Smooth muscle cell (in vitro differentiated cells): ENCODE measurements around the gene UNC79. TPM values are rescaled to one million over a fixed set of nuclear protein-coding genes. Genes with fewer than 3 reads are reported as not detected.

Source experiments
- DNase-seq: peaks from one replicate; lab custom pipeline; 2025; ENCODE audit not compliant: unreplicated experiment; lab: John Stamatoyannopoulos, UW
- H2AFZ ChIP-seq: fragments of 200-600 bp; sonication (generic); 2 replicates; pipeline ENCODE4 v1.6.0; 2016; ENCODE audit warnings: antibody characterized with exemption, low read depth, mild to moderate bottlenecking
- H3F3A ChIP-seq: fragments of 200-600 bp; sonication (generic); 2 replicates; pipeline ENCODE4 v1.6.0; 2017; ENCODE audit warnings: antibody characterized with exemption, low read depth
- H3K27ac ChIP-seq: fragments of 200-600 bp; sonication (generic); 2 replicates; pipeline ENCODE4 v1.5.1; 2016; ENCODE audit warnings: low read depth, mild to moderate bottlenecking
- H3K27me3 ChIP-seq: fragments of 200-600 bp; sonication (generic); 2 replicates; pipeline ENCODE4 v1.6.1; 2016; ENCODE audit warnings: low read depth, mild to moderate bottlenecking
- H3K36me3 ChIP-seq: fragments of 200-600 bp; sonication (generic); 2 replicates; pipeline ENCODE4 v1.5.1; 2016; ENCODE audit warnings: low read depth
- H3K4me1 ChIP-seq: fragments of 200-600 bp; sonication (generic); 2 replicates; pipeline ENCODE4 v1.5.1; 2016; ENCODE audit warnings: low read depth
- H3K4me2 ChIP-seq: fragments of 200-600 bp; sonication (generic); 2 replicates; pipeline ENCODE4 v1.6.0; 2016; ENCODE audit warnings: mild to moderate bottlenecking
- H3K4me3 ChIP-seq: fragments of 200-600 bp; sonication (generic); 2 replicates; pipeline ENCODE4 v1.5.1; 2016; ENCODE audit warnings: mild to moderate bottlenecking
- H3K79me2 ChIP-seq: fragments of 200-600 bp; sonication (generic); 2 replicates; pipeline ENCODE4 v1.6.0; 2016; ENCODE audit warnings: low read depth, mild to moderate bottlenecking
- H3K9ac ChIP-seq: fragments of 200-600 bp; sonication (generic); 2 replicates; pipeline ENCODE4 v1.6.0; 2016; ENCODE audit warnings: low read depth
- H3K9me3 ChIP-seq: fragments of 200-600 bp; sonication (generic); replicated peaks from 2 replicates; pipeline ENCODE4 v1.5.1; 2016; ENCODE audit warnings: low read depth
- H4K20me1 ChIP-seq: fragments of 200-600 bp; sonication (generic); 2 replicates; pipeline ENCODE4 v1.6.0; 2016; ENCODE audit warnings: low read depth
- WGBS: methylation state at CpG from one replicate; pipeline ENCODE4 v1.1.7; 2016; ENCODE audit warnings: low lambda C conversion rate; 5-methylcytosine and 5-hydroxymethylcytosine counted together
- polyA plus RNA-seq: library from polyadenylated mRNA; unstranded; fragments of >200 nt; fragmentation: Nextera tagmentation; extraction: Ambion mirVana; gene quantifications from 2 replicates; pipeline ENCODE4 v1.2.1, GENCODE V29; 2016
- total RNA-seq: library from RNA; depleted of rRNA; stranded (reverse); fragments of >200 nt; gene quantifications from 2 replicates; pipeline ENCODE4 v1.2.3, GENCODE V29; 2014
- TF ChIP-seq, protein P1 (sequence below): fragments of 200-600 bp; sonication (generic); IDR thresholded peaks from 2 replicates; pipeline ENCODE4 v1.5.1; 2017; ENCODE audit warnings: borderline replicate concordance, mild to moderate bottlenecking, antibody characterized with exemption; ENCODE audit not compliant: insufficient read depth, poor library complexity, severe bottlenecking

The UNC79 gene
- total and polyA plus RNA-seq, 2 experiments from 2014 or later = 0.06 to 0.36 TPM

- H3K9ac ChIP-seq = no peak overlapping the region
- no peak for DNase-seq
- H3K4me2 ChIP-seq = no peak overlapping the region
- no peaks in the 10 kb centered on the region for H4K20me1 ChIP-seq
- H3K79me2 ChIP-seq = no peaks in the 10 kb centered on the region
- no peaks in the 10 kb centered on the region for H3K4me1 ChIP-seq
- no peaks in the 10 kb centered on the region for H3K36me3 ChIP-seq
- no peak overlapping the region for H3K4me3 ChIP-seq
- H3K27me3 ChIP-seq = no peaks in the 10 kb centered on the region
- no peak overlapping the region for H2AFZ ChIP-seq
- TF ChIP-seq, protein P1, sequence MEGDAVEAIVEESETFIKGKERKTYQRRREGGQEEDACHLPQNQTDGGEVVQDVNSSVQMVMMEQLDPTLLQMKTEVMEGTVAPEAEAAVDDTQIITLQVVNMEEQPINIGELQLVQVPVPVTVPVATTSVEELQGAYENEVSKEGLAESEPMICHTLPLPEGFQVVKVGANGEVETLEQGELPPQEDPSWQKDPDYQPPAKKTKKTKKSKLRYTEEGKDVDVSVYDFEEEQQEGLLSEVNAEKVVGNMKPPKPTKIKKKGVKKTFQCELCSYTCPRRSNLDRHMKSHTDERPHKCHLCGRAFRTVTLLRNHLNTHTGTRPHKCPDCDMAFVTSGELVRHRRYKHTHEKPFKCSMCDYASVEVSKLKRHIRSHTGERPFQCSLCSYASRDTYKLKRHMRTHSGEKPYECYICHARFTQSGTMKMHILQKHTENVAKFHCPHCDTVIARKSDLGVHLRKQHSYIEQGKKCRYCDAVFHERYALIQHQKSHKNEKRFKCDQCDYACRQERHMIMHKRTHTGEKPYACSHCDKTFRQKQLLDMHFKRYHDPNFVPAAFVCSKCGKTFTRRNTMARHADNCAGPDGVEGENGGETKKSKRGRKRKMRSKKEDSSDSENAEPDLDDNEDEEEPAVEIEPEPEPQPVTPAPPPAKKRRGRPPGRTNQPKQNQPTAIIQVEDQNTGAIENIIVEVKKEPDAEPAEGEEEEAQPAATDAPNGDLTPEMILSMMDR = no peak
- H3F3A ChIP-seq = no peaks in the 10 kb centered on the region
- no peaks in the 10 kb centered on the region for H3K9me3 ChIP-seq
- no peak overlapping the region for H3K27ac ChIP-seq
These were observed 175.4 kb downstream of the UNC79 start for GRCh38 chr14:93606091-93606490.

- Histone ChIP-seq H3K27me3 (no peaks in the 10 kb centered on the region), H3K9ac (no peak overlapping the region), H3K4me1 (no peaks in the 10 kb centered on the region), H3F3A (no peaks in the 10 kb centered on the region), H3K9me3 (no peaks in the 10 kb centered on the region), H3K79me2 (no peaks in the 10 kb centered on the region), H2AFZ (peak overlapping the region; percentile 29), H3K4me3 (no peak overlapping the region), H3K36me3 (no peaks in the 10 kb centered on the region), H3K27ac (no peak overlapping the region), H3K4me2 (no peak overlapping the region), H4K20me1 (no peaks in the 10 kb centered on the region)
- TF ChIP-seq, protein P1 = peak; percentile 47
- WGBS = 51% methylated on average over 7 of the region's 7 CpGs
- no peak for DNase-seq
These were observed 188.5 kb downstream of the UNC79 start for GRCh38 chr14:93619176-93619793.

DNA sequence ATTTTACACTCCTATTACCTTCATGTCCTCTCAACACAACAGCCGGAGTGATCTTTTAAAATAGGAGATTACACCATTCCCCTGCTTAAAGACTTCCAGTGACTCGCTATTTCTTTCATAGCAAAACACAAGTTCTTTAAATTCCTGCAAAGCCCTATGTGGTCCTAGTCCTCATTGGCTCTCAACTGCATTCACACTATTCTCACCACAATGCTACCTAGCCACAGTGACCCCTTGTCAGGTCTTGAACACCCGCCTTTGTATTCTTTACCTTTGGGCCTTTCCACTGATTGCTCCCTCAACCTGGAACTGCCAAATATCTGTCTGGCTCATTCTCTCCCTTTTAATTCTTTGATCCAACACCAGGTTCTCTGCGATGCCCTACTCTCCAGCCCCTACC lies 197.3 kb downstream of the UNC79 start:
- Histone ChIP-seq H3K4me3 (no peak overlapping the region), H3F3A (no peaks in the 10 kb centered on the region)
- TF ChIP-seq, protein P1 = no peak

DNA sequence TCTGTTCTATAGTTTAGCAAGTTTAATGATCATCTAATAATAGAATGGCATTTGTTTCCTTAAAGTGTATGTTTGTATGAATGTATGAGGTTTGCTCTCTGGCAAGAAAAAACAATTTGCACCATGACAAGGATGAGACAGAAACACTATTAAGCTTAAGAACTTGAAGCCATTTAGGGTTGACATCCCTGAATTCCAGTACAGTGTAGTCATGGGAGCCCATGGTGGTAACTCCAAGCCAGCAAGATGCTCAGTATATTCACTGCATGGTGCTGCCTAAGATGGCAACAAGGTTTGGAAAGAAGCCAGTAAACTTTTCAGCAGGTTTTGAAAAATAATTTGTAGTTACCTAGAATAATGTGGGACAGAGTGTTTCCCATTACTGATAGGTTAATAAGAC lies 198.9 kb downstream of the UNC79 start:
- Histone ChIP-seq H2AFZ (no peak overlapping the region), H3K4me1 (no peaks in the 10 kb centered on the region), H3K79me2 (no peaks in the 10 kb centered on the region), H3K9me3 (no peaks in the 10 kb centered on the region), H3K27me3 (no peaks in the 10 kb centered on the region), H3K4me3 (no peak overlapping the region), H3K36me3 (no peaks in the 10 kb centered on the region), H3F3A (no peaks in the 10 kb centered on the region), H3K4me2 (no peak overlapping the region), H3K9ac (no peak overlapping the region), H3K27ac (no peak overlapping the region), H4K20me1 (no peaks in the 10 kb centered on the region)
- TF ChIP-seq, protein P1 = no peak
- no peak for DNase-seq

More for the DNA sequence above, 197.3 kb downstream of the UNC79 start:
- Histone ChIP-seq H3K4me1 (no peaks in the 10 kb centered on the region), H3K4me2 (no peak overlapping the region), H3K27me3 (no peaks in the 10 kb centered on the region), H4K20me1 (no peaks in the 10 kb centered on the region), H3K79me2 (no peaks in the 10 kb centered on the region), H3K9ac (no peak overlapping the region), H3K36me3 (no peaks in the 10 kb centered on the region), H3K9me3 (no peaks in the 10 kb centered on the region), H2AFZ (no peak overlapping the region), H3K27ac (no peak overlapping the region)
- no peak for DNase-seq
- 87% methylated on average over 4 of the region's 4 CpGs for WGBS
